ENCODE data around the gene GIPC2. TPM values are rescaled to one million over a fixed set of nuclear protein-coding genes. Genes with fewer than 3 reads are reported as not detected.
"Not testable (repeated sequence)": the region's sequence is repeated elsewhere in the genome, so short reads cannot be mapped to it uniquely, and the experiment has no call there.

GIPC2 gene
- total RNA-seq, 2 experiments from 2014 or later: 0.17 TPM; not detected in 1

DNA sequence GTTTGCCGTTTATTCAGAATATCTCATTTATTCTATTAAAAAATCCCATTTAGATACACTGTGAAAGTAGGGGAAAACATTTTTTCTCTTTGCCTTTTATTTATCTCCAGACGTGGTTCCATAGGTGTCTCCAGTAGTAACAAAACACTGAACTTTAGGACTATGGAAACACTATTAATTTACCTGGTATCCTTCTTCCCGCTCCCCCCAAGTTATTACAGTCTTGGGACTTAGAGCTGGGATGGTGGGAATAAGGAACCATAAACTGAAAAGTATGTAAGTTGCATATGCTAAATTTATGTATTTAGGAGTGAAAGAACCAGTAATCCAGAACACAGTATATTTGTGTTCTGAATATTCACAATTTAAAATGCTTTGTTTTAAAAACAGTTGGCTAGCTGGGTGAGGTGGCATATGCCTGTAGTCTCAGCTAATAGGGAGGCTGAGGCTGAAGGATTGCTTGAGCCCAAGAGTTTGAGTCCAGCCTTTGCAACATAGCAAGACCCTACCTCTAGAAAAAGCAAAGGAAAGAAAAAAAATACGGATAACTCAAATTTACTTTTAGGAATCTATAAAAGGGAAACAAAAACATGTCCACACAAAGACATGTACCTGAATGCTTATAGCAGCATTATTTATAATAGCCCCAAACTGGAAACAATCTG, 38.0 kb upstream of the GIPC2 start:
- Mint-ChIP-seq H3K27ac (no peak overlapping the region), H3K4me3 (no peak overlapping the region)
- CTCF ChIA-PET: interaction anchor here (5.0 kb wide), 1 partner anchor 107 kb away, joined by 34 read pairs; no protein-coding TSS in a partner anchor

GRCh38 chr1:78009276-78009675, 36.5 kb upstream of the GIPC2 start:
- H3K9me3 Mint-ChIP-seq: peaks cover 2% of the 10 kb centered on the region
- H3K4me3 Mint-ChIP-seq: no peak overlapping the region
- peaks cover 30% of the 10 kb centered on the region for H3K4me1 Mint-ChIP-seq (ENCODE audit: low read depth)
- POLR2A ChIA-PET: interaction anchor here (0.6 kb wide), 1 partner anchor 593 kb away, joined by 4 read pairs; no protein-coding TSS in a partner anchor
- no peak overlapping the region for H3K27ac Mint-ChIP-seq
- CTCF ChIA-PET: no interaction called here
- H3K36me3 Mint-ChIP-seq: peaks cover 9% of the 10 kb centered on the region
- intact Hi-C loops (cut with micrococcal nuclease): no loop called here
- DNase-seq: no peak
- H3K27me3 Mint-ChIP-seq: peaks cover 3% of the 10 kb centered on the region

More for the DNA sequence above, 38.0 kb upstream of the GIPC2 start:
- Mint-ChIP-seq H3K9me3 (peaks cover 2% of the 10 kb centered on the region), H3K27me3 (peaks cover 3% of the 10 kb centered on the region), H3K36me3 (peaks cover 4% of the 10 kb centered on the region), H3K4me1 (ENCODE audit: low read depth) (peaks cover 37% of the 10 kb centered on the region)
- POLR2A ChIA-PET: interaction anchor here (0.7 kb wide), 1 partner anchor 30 kb away, joined by 3 read pairs; no protein-coding TSS in a partner anchor
- intact Hi-C loops (cut with micrococcal nuclease): no loop called here
- no peak for DNase-seq

DNA sequence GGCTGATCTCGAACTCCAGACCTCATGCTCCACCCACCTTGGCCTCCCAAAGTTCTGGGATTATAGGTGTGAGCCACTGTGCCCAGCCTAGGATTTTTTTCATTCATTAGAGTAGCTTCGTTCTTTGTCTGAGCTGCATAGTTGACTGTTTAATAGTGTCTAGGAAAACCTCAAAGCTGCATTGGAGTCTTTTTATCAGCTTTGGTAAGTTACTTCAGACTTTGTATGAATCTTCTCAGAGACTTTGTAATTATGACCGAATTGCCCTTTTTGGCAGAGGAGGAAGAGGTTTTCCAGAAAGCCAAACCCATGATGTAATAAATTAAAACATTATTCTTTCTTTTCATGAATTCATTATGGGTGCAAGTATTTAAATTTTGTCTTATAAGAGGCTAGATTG, 35.9 kb upstream of the GIPC2 start:
- H3K4me1 Mint-ChIP-seq (ENCODE audit: low read depth): peaks cover 24% of the 10 kb centered on the region
- H3K27me3 Mint-ChIP-seq: no peaks in the 10 kb centered on the region
- POLR2A ChIA-PET: interaction anchor here (0.6 kb wide), 1 partner anchor 592 kb away, joined by 4 read pairs; no protein-coding TSS in a partner anchor
- H3K36me3 Mint-ChIP-seq: peaks cover 6% of the 10 kb centered on the region
- no peaks in the 10 kb centered on the region for H3K9me3 Mint-ChIP-seq
- H3K4me3 Mint-ChIP-seq: no peak overlapping the region
- no peak overlapping the region for H3K27ac Mint-ChIP-seq
- intact Hi-C loops (cut with micrococcal nuclease): no loop called here
- CTCF ChIA-PET: interaction anchor here (0.5 kb wide), 1 partner anchor 10 kb away, joined by 5 read pairs; no protein-coding TSS in a partner anchor
- DNase-seq: no peak

DNA sequence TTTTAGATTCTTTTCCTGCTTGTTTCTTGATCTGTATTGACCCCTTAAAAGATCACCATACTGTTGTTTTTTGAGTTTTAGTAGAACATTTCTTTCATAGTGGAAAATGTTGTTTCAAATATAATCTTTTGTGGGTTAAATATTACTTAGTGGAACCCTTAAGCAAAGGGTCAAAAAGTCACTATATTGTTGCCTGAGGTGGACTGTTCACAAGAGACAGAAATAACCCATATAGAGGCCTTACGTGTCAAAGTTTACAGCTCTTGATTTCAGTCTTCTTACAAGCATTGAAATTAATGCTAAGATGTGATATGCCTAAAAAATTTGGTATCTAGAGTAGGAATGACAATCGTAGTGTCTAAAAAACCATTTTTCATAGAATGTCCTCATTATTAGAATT, 34.7 kb upstream of the GIPC2 start:
- DNase-seq: no peak
- Mint-ChIP-seq H3K36me3 (peaks cover 9% of the 10 kb centered on the region), H3K27me3 (no peaks in the 10 kb centered on the region), H3K4me1 (ENCODE audit: low read depth) (peaks cover 22% of the 10 kb centered on the region), H3K9me3 (no peaks in the 10 kb centered on the region), H3K4me3 (no peak overlapping the region), H3K27ac (no peak overlapping the region)
- CTCF ChIA-PET: no interaction called here
- POLR2A ChIA-PET: no interaction called here
- intact Hi-C loops (cut with micrococcal nuclease): no loop called here

DNA sequence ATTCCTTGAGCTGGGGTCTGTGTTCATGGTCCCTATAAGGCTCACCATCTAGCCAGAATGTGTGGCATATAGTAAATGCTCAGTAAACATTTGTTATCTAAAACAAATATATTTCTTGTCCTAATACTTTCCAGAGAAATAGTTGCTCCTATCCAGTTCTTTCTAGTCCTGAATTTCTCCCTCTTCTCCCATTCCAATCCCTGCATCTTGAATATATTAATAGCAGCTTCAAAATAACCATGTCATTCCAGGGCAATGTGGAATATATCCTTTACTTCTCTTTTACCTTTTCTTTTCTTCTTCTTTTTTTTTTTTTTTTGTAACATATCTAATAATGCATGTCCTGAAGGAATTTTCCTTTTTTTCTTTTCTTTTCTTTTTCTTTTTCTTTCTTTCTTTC, 30.6 kb upstream of the GIPC2 start:
- H3K36me3 Mint-ChIP-seq: peaks cover 14% of the 10 kb centered on the region
- no peaks in the 10 kb centered on the region for H3K9me3 Mint-ChIP-seq
- H3K4me1 Mint-ChIP-seq (ENCODE audit: low read depth): no peaks in the 10 kb centered on the region
- H3K4me3 Mint-ChIP-seq: no peak overlapping the region
- no peaks in the 10 kb centered on the region for H3K27me3 Mint-ChIP-seq
- no peak for DNase-seq
- ChIA-PET POLR2A (no interaction called here), CTCF (interaction anchor here (1.4 kb wide), 1 partner anchor 10 kb away, joined by 3 read pairs; the partner anchor contains the start of gene DNAJB4)
- intact Hi-C loops (cut with micrococcal nuclease): no loop called here
- no peak overlapping the region for H3K27ac Mint-ChIP-seq

DNA sequence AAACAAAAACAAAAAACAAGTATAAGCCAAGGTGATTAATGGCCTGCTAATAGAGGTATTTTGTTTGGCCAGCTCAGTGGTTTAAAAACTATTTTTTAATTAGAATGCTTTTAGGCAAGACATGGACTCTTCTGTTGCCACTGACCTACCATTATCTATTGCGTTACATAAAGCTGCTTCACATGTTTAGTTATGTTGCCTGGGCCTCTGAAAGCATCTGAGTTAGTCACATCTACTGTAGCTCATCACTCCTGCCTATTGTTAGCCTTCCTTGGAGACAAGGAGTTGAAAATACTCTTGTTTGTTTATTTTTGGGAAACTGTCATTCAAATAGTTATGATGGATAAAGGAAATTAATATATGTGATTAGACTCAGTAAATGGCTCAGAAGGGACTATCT, 26.7 kb upstream of the GIPC2 start:
- Mint-ChIP-seq H3K27me3 (no peaks in the 10 kb centered on the region), H3K4me1 (ENCODE audit: low read depth) (no peaks in the 10 kb centered on the region), H3K4me3 (no peak overlapping the region), H3K9me3 (peaks cover 6% of the 10 kb centered on the region), H3K36me3 (peaks cover 9% of the 10 kb centered on the region), H3K27ac (no peak overlapping the region)
- DNase-seq: no peak
- intact Hi-C loops (cut with micrococcal nuclease): no loop called here
- ChIA-PET POLR2A (no interaction called here), CTCF (no interaction called here)

GRCh38 chr1:78021134-78021533, 24.6 kb upstream of the GIPC2 start:
- H3K9me3 Mint-ChIP-seq; H3K36me3 Mint-ChIP-seq; POLR2A ChIA-PET; H3K4me1 Mint-ChIP-seq (ENCODE audit: low read depth); intact Hi-C loops (cut with micrococcal nuclease); DNase-seq; H3K4me3 Mint-ChIP-seq; CTCF ChIA-PET; H3K27ac Mint-ChIP-seq; H3K27me3 Mint-ChIP-seq: not testable (repeated sequence)

- no peaks in the 10 kb centered on the region for H3K4me1 Mint-ChIP-seq (ENCODE audit: low read depth)
- intact Hi-C loops (cut with micrococcal nuclease): no loop called here
These were observed 16.0 kb upstream of the GIPC2 start for GRCh38 chr1:78029793-78030192.

GRCh38 chr1:78032996-78033796, 12.6 kb upstream of the GIPC2 start:
- Mint-ChIP-seq H3K4me3 (no peak overlapping the region), H3K27me3 (peaks cover 4% of the 10 kb centered on the region), H3K27ac (no peak overlapping the region), H3K9me3 (no peaks in the 10 kb centered on the region), H3K4me1 (ENCODE audit: low read depth) (no peaks in the 10 kb centered on the region), H3K36me3 (no peaks in the 10 kb centered on the region)
- POLR2A ChIA-PET: no interaction called here
- DNase-seq: no peak
- CTCF ChIA-PET: no interaction called here
- intact Hi-C loops (cut with micrococcal nuclease): no loop called here

More at GRCh38 chr1:78029793-78030192, 16.0 kb upstream of the GIPC2 start:
- H3K27ac Mint-ChIP-seq: no peak overlapping the region
- no peak overlapping the region for H3K4me3 Mint-ChIP-seq
- POLR2A ChIA-PET: no interaction called here
- peaks cover 4% of the 10 kb centered on the region for H3K27me3 Mint-ChIP-seq
- CTCF ChIA-PET: interaction anchor here (1.0 kb wide), 1 partner anchor 496 kb away, joined by 3 read pairs; no protein-coding TSS in a partner anchor
- H3K9me3 Mint-ChIP-seq: no peaks in the 10 kb centered on the region
- no peaks in the 10 kb centered on the region for H3K36me3 Mint-ChIP-seq
- DNase-seq: no peak

- Mint-ChIP-seq H3K36me3 (no peaks in the 10 kb centered on the region), H3K4me3 (no peak overlapping the region), H3K9me3 (no peaks in the 10 kb centered on the region), H3K4me1 (ENCODE audit: low read depth) (no peaks in the 10 kb centered on the region), H3K27me3 (peaks cover 4% of the 10 kb centered on the region), H3K27ac (no peak overlapping the region)
- CTCF ChIA-PET: interaction anchor here (0.6 kb wide), 1 partner anchor 559 kb away, joined by 3 read pairs; no protein-coding TSS in a partner anchor
- POLR2A ChIA-PET: no interaction called here
- DNase-seq: no peak
- intact Hi-C loops (cut with micrococcal nuclease): no loop called here
These were observed 12.0 kb upstream of the GIPC2 start for GRCh38 chr1:78033797-78034172.

DNA sequence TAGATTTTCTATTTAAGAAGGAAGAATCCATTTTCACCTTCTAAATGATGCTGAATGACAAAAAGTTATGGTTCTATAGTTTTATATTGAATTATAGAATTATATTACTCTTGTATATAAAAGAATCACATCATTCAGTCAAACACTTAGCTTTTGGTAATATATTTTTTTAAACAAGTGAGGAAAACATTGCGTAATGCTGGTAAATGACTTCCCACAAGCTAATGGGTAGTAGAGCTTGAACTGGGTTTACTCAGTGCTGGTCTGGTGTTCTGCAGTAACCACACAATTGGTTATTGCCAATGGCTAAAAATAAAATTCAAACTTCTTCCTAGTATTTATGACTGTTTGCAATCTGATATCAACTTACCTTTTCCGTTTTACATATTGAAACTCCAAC, 10.6 kb upstream of the GIPC2 start:
- no peak for DNase-seq
- ChIA-PET CTCF (no interaction called here), POLR2A (no interaction called here)
- H3K4me1 Mint-ChIP-seq (ENCODE audit: low read depth): no peaks in the 10 kb centered on the region
- intact Hi-C loops (cut with micrococcal nuclease): no loop called here
- no peak overlapping the region for H3K4me3 Mint-ChIP-seq
- no peaks in the 10 kb centered on the region for H3K36me3 Mint-ChIP-seq
- peaks cover 4% of the 10 kb centered on the region for H3K27me3 Mint-ChIP-seq
- no peaks in the 10 kb centered on the region for H3K9me3 Mint-ChIP-seq
- H3K27ac Mint-ChIP-seq: no peak overlapping the region

DNA sequence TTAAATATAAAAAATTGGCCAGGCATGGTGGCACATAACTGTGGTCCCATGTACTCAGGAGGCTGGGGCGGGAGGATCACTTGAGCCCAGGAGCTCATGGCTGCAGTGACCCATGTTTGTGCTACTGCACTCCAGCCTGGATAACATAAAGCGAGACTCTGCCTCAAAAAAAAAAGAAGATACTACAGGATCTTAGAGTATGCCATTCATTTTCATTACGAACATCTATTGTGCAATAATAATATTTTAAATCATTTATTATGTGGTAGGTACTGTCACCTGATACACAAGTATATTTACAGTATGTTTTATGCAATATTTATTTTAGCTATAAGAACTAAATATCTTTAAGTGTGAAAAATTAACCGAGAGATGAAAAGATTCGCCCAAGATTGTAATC, 9.3 kb upstream of the GIPC2 start:
- Mint-ChIP-seq H3K4me3 (no peak overlapping the region), H3K4me1 (ENCODE audit: low read depth) (peaks cover 6% of the 10 kb centered on the region), H3K9me3 (no peaks in the 10 kb centered on the region), H3K27me3 (peaks cover 4% of the 10 kb centered on the region), H3K27ac (no peak overlapping the region), H3K36me3 (no peaks in the 10 kb centered on the region)
- ChIA-PET POLR2A (no interaction called here), CTCF (no interaction called here)
- intact Hi-C loops (cut with micrococcal nuclease): no loop called here
- DNase-seq: no peak
